Astrocyte (in vitro differentiated cells and primary cell): ENCODE results near the gene MYH11.

Experiments
- EZH2 ChIP-seq: IDR thresholded peaks from 2 replicates; pipeline ENCODE4 v1.6.1; 2012; ENCODE audit warnings: mild to moderate bottlenecking, low read length, inconsistent platforms; ENCODE audit not compliant: insufficient read depth
- TF ChIP-seq, protein P1 (sequence below): IDR thresholded peaks from 2 replicates; pipeline ENCODE4 v1.5.1; 2011; ENCODE audit warnings: low read depth, mild to moderate bottlenecking, inconsistent platforms, low read length, moderate library complexity; ENCODE audit not compliant: insufficient read depth

DNA sequence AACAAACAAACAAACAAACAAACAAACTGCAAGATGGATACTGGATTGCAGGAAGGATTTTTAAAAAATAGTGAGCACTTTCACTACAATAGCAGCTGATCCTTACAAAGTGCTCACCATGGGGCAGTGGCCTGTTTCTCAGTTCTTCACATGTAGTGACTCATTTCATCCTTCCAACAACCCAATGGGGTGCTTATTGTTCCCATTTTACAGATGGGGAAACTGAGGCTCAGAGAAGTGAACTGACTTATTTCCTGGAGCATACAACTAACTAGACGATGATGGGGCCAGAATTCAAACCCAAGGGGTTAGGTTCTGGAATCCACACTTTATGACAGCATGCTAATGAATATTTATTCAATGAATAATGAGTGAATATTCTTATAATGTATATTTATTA, 61.2 kb downstream of the MYH11 start:
- TF ChIP-seq, protein P1, sequence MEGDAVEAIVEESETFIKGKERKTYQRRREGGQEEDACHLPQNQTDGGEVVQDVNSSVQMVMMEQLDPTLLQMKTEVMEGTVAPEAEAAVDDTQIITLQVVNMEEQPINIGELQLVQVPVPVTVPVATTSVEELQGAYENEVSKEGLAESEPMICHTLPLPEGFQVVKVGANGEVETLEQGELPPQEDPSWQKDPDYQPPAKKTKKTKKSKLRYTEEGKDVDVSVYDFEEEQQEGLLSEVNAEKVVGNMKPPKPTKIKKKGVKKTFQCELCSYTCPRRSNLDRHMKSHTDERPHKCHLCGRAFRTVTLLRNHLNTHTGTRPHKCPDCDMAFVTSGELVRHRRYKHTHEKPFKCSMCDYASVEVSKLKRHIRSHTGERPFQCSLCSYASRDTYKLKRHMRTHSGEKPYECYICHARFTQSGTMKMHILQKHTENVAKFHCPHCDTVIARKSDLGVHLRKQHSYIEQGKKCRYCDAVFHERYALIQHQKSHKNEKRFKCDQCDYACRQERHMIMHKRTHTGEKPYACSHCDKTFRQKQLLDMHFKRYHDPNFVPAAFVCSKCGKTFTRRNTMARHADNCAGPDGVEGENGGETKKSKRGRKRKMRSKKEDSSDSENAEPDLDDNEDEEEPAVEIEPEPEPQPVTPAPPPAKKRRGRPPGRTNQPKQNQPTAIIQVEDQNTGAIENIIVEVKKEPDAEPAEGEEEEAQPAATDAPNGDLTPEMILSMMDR, result no peak
- TF ChIP-seq EZH2, result no peak
